GM19023 (cell line): Measurements from ENCODE around the gene KIF3C.
"Not testable (repeated sequence)": the region's sequence is repeated elsewhere in the genome, so short reads cannot be mapped to it uniquely, and the experiment has no call there.

ENCODE experiments used
- ATAC-seq: cut with Tn5 transposase; IDR thresholded peaks from one replicate; pipeline ENCODE4 v1.9.1; 2021; ENCODE audit warnings: mild to moderate bottlenecking, moderate library complexity; ENCODE audit not compliant: unreplicated experiment

Gene KIF3C

GRCh38 chr2:25966531-25967270, 15.6 kb downstream of the KIF3C start:
- ATAC-seq: no peak

- ATAC-seq: no peak
Observed at GRCh38 chr2:25964891-25965290, 17.4 kb downstream of the KIF3C start.

GRCh38 chr2:25960920-25961319, 21.4 kb downstream of the KIF3C start:
- no peak for ATAC-seq

GRCh38 chr2:25960396-25960795, 21.9 kb downstream of the KIF3C start:
- ATAC-seq: no peak

GRCh38 chr2:25958611-25959010, 23.7 kb downstream of the KIF3C start:
- not testable (repeated sequence) for ATAC-seq

- ATAC-seq: no peak
Observed at GRCh38 chr2:25957743-25958142, 24.6 kb downstream of the KIF3C start.

- ATAC-seq: no peak
Observed at GRCh38 chr2:25955869-25956535, 26.3 kb downstream of the KIF3C start.

- ATAC-seq: no peak
Observed at GRCh38 chr2:25955036-25955435, 27.3 kb downstream of the KIF3C start.

- no peak for ATAC-seq
Observed at GRCh38 chr2:25954199-25954752, 28.0 kb downstream of the KIF3C start.

- ATAC-seq: no peak
Observed at GRCh38 chr2:25951071-25951547, 31.2 kb downstream of the KIF3C start.

- ATAC-seq: no peak
Observed at GRCh38 chr2:25948437-25948836, 33.9 kb downstream of the KIF3C start.

- no peak for ATAC-seq
Observed at GRCh38 chr2:25941042-25941441, 41.3 kb downstream of the KIF3C start.

- no peak for ATAC-seq
Observed at GRCh38 chr2:25939257-25939668, 43.0 kb downstream of the KIF3C start.

- ATAC-seq: no peak
Observed at GRCh38 chr2:25938345-25938744, 44.0 kb downstream of the KIF3C start.

GRCh38 chr2:25936889-25937545, 45.3 kb downstream of the KIF3C start:
- no peak for ATAC-seq

GRCh38 chr2:25933622-25934021, 48.7 kb downstream of the KIF3C start:
- no peak for ATAC-seq

GRCh38 chr2:25929789-25930473, 52.4 kb downstream of the KIF3C start:
- no peak for ATAC-seq

- no peak for ATAC-seq
Observed at GRCh38 chr2:25928668-25929067, 53.6 kb downstream of the KIF3C start.

- ATAC-seq: no peak
Observed at GRCh38 chr2:25926984-25927756, 55.1 kb downstream of the KIF3C start.

- ATAC-seq: no peak
Observed at GRCh38 chr2:25922501-25922900, 59.8 kb downstream of the KIF3C start.
